Peyer's patch (tissue), 4 donors: Measurements from ENCODE around the gene OGA. TPM values are rescaled to one million over a fixed set of nuclear protein-coding genes. Genes with fewer than 3 reads are reported as not detected.

Experiments
- DNase-seq, 3 donors: peaks; one replicate each; pipeline ENCODE4 v3.0.0-alpha.2; 2017 to 2019
- H3K27ac ChIP-seq, 4 donors: fragments of 200-600 bp; sonication (generic); one replicate each; pipeline ENCODE4 v1.5.1; 2016 to 2019
- H3K27me3 ChIP-seq, 2 donors: fragments of 200-600 bp; sonication (generic); one replicate each; pipeline ENCODE4 v1.5.1; 2019
- H3K36me3 ChIP-seq, 3 donors: fragments of 200-600 bp; sonication (generic); one replicate each; pipeline ENCODE4 v1.5.1; 2016 to 2019
- H3K4me1 ChIP-seq, 4 donors: fragments of 200-600 bp; sonication (generic); one replicate each; pipeline ENCODE4 v1.5.1; 2016 to 2019
- H3K4me3 ChIP-seq, 4 donors: fragments of 200-600 bp; sonication (generic); 1 replicate in 3 of 4; 2 replicates in 1 of 4; pipeline ENCODE4 v1.5.1; 2016 to 2019; ENCODE audit warnings: mild to moderate bottlenecking in 1 of 4
- H3K9me3 ChIP-seq, 4 donors: fragments of 200-600 bp; sonication (generic); one replicate each; pipeline ENCODE4 v1.5.1; 2016 to 2019; ENCODE audit warnings: mild to moderate bottlenecking in 1 of 4
- CTCF ChIP-seq, 6 experiments: fragments of 450-650 bp in 4 of 6; fragments of 200-600 bp in 2 of 6; sonication (generic) in 1 of 6; IDR thresholded peaks; one replicate each; pipeline ENCODE4 v1.5.1; 2017 to 2019; ENCODE audit warnings: antibody characterized with exemption in 6 of 6, mild to moderate bottlenecking in 3 of 6, moderate library complexity in 1 of 6
- POLR2A ChIP-seq, 2 donors: fragments of 450-650 bp; IDR thresholded peaks; one replicate each; pipeline ENCODE4 v1.5.1; 2017; ENCODE audit warnings: antibody characterized with exemption in 2 of 2, mild to moderate bottlenecking in 2 of 2, moderate library complexity in 2 of 2
- total RNA-seq, 4 donors: library from RNA; depleted of rRNA; stranded (reverse); fragments of >200 nt; gene quantifications; one replicate each; pipeline ENCODE4 v1.1.0, GENCODE V29; 2016

OGA gene
- total RNA-seq, 4 donors from 2014 or later = 142 to 367 (median 173) TPM

DNA sequence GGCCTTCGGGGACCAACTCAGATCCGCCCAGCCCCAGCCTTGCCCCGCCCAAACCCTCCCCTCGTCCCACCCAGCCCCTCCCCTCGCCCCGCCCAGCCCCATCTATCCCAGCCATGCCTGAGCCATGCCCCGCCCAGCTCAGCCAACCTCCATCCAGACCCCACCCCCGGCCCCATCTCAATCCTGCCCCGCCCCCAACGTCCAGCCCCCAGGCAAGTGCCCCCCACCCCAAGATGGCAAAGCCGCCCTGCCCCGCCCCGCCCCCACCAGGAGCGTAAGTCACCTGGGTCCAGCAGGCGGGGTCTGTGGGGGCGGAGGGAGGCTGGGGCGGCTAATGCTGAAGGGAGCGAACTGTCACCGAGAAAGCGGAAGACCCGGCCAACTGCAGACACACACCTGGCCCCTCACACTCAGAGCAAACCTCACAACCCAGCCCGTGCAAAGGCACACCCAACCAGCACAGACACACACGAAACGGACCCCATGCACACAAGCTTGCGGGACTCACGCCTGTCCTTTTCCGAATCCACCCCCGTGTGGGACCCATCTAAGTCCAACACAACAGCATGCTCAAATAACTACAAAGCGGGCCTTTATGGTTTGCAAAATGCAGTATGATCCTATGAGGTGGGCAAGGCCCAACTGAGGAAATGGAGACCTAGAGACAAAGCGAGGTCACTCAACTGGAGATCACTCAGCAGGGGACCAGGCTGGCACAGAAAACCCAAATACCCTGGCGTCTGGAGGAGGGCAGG is 11.5 kb upstream of the OGA start:
- peaks cover 0 to 16% (median 8%) of the 10 kb centered on the region in 4 donors for H3K4me1 ChIP-seq
- no peaks in the 10 kb centered on the region for H3K27me3 ChIP-seq
- peak; percentile 58 to 91 (median 88) for DNase-seq
- peak overlapping the region; percentile 30 to 64 (median 54) for H3K4me3 ChIP-seq
- TF ChIP-seq POLR2A (IDR thresholded peaks at IDR 0.05) (no peak), CTCF (IDR thresholded peaks at IDR 0.05) (no peak)
- H3K36me3 ChIP-seq = no peaks in the 10 kb centered on the region
- no peaks in the 10 kb centered on the region for H3K9me3 ChIP-seq
- H3K27ac ChIP-seq = peak overlapping the region; percentile 68 to 85 (median 72)

GRCh38 chr10:101828766-101829551 is 10.7 kb upstream of the OGA start:
- peak in 1 of 3 donors; percentile 59 for DNase-seq
- Histone ChIP-seq H3K4me3 (peak overlapping the region in 3 of 4 donors; percentile 30 to 58 (median 50)), H3K27ac (peak overlapping the region in 3 of 4 donors; percentile 6 to 85 (median 9)), H3K4me1 (peaks cover 0 to 10% (median 8%) of the 10 kb centered on the region in 4 donors), H3K9me3 (no peaks in the 10 kb centered on the region), H3K27me3 (no peaks in the 10 kb centered on the region), H3K36me3 (no peaks in the 10 kb centered on the region)
- TF ChIP-seq CTCF (IDR thresholded peaks at IDR 0.05) (no peak), POLR2A (IDR thresholded peaks at IDR 0.05) (no peak)

DNA sequence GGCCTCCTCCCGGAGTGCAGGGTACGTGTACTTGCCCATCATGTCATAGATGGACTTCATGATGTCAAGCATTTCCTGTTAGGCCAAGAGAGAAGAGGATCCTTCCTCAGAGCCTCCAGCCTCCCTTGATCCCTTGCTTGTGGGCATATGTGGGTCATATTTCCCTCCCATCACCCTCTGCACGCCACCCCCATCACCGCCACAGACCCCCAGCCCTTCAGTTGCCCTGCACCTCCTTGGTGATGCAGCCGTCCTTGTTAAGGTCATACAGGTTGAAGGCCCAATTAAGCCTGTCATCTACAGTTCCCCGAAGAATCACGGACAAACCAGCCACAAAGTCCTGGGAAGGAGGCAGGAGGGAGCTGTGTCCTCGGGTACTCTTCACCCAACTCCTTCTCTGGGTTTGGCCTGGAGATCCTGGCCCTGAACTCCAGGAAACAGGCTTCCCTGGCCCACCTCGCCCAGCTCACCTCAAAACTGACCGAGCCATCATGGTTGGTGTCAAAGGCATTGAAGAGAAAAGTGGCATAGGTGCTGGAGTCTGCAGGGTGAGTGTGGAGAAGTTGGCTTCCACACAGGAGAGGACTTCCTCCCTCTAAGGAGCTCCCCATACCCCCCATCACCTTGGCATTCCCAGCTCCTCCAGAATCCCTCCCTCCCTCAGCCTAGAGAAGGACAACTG is 9.8 kb upstream of the OGA start:
- Histone ChIP-seq H3K27me3 (no peaks in the 10 kb centered on the region), H3K4me1 (peaks cover 0 to 9% (median 8%) of the 10 kb centered on the region in 4 donors), H3K36me3 (no peaks in the 10 kb centered on the region), H3K27ac (no peak overlapping the region), H3K9me3 (no peaks in the 10 kb centered on the region), H3K4me3 (no peak overlapping the region)
- no peak for TF ChIP-seq CTCF (IDR thresholded peaks at IDR 0.05)
- TF ChIP-seq POLR2A (IDR thresholded peaks at IDR 0.05) = no peak
- DNase-seq = no peak

DNA sequence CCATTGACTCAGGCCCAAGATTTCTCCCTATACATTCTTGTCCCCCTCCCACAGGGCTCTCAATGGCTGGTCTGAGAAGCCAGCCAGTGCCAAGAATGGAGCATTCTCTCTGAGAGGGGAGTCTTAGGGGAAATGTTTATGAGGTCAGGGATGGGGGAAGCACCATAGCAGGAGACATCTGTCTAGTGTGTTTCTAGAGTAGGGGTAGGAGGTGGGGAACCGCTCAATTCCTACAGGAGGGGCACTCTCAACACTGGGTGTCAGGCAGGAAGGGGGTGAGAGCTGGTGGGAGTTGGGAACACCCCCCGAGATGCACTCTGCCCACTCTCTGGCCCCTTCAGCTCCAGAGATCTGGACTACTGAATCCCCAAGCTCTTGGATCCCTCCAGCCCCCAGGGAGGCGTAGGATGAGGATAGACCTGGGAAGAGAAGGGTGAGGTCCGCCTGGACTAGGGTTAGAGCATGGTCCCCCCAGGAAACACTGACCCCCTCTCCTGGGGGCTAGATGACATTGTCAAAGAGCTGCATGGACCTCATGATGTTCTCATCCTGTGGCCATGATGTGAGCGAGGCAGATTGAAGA is 8.7 kb upstream of the OGA start:
- H3K4me1 ChIP-seq = peaks cover 0 to 9% (median 8%) of the 10 kb centered on the region in 4 donors
- no peaks in the 10 kb centered on the region for H3K27me3 ChIP-seq
- H3K9me3 ChIP-seq = no peaks in the 10 kb centered on the region
- no peak overlapping the region for H3K4me3 ChIP-seq
- no peak for TF ChIP-seq POLR2A (IDR thresholded peaks at IDR 0.05)
- no peaks in the 10 kb centered on the region for H3K36me3 ChIP-seq
- H3K27ac ChIP-seq = no peak overlapping the region
- no peak for DNase-seq

- H3K9me3 ChIP-seq = no peaks in the 10 kb centered on the region
- DNase-seq = no peak
- no peaks in the 10 kb centered on the region for H3K27me3 ChIP-seq
- TF ChIP-seq POLR2A (IDR thresholded peaks at IDR 0.05) (no peak), CTCF (IDR thresholded peaks at IDR 0.05) (no peak)
- H3K4me1 ChIP-seq = peaks cover 0 to 4% (median 0%) of the 10 kb centered on the region in 4 donors
- H3K4me3 ChIP-seq = no peak overlapping the region
- no peaks in the 10 kb centered on the region for H3K36me3 ChIP-seq
- no peak overlapping the region for H3K27ac ChIP-seq
Measured at GRCh38 chr10:101824736-101825135, 6.5 kb upstream of the OGA start.
